Cardiac muscle cell (in vitro differentiated cells and primary cell): ENCODE results near the gene PARN. TPM values are rescaled to one million over a fixed set of nuclear protein-coding genes. Genes with fewer than 3 reads are reported as not detected.
A peak's percentile ranks its signal among the peaks of the same experiment; 100 is the strongest.

Source experiments
- DNase-seq, 2 donors: peaks; one replicate each; pipeline versions ENCODE4 v3.0.0 to v3.0.0-alpha.2; 2010 to 2017; ENCODE audit warnings: low read depth in 1 of 2, low spot score in 1 of 2
- H3K27ac ChIP-seq: fragments of 200-600 bp; sonication (generic); 2 replicates; pipeline ENCODE4 v1.5.1; 2016
- H3K27me3 ChIP-seq: fragments of 200-600 bp; sonication (generic); 2 replicates; pipeline ENCODE4 v1.6.0; 2016; ENCODE audit warnings: control low read depth
- H3K36me3 ChIP-seq: fragments of 200-600 bp; sonication (generic); 2 replicates; pipeline ENCODE4 v1.5.1; 2016; ENCODE audit warnings: control low read depth
- H3K4me1 ChIP-seq: fragments of 200-600 bp; sonication (generic); 2 replicates; pipeline ENCODE4 v1.8.1; 2017; ENCODE audit warnings: low read depth, mild to moderate bottlenecking, mixed run types
- H3K4me3 ChIP-seq: fragments of 200-600 bp; sonication (generic); 2 replicates; pipeline ENCODE4 v1.5.1; 2016; ENCODE audit warnings: mild to moderate bottlenecking
- H3K9me3 ChIP-seq: fragments of 200-600 bp; sonication (generic); 2 replicates; pipeline ENCODE4 v1.5.1; 2017; ENCODE audit warnings: low read depth, mild to moderate bottlenecking, control low read depth
- polyA plus RNA-seq: library from polyadenylated mRNA; unstranded; fragments of >200 nt; fragmentation: Nextera tagmentation; extraction: Ambion mirVana; gene quantifications from 2 replicates; pipeline ENCODE4 v1.2.1, GENCODE V29; 2016
- total RNA-seq: library from RNA; depleted of rRNA; stranded (reverse); fragments of >200 nt; gene quantifications from 2 replicates; pipeline ENCODE4 v1.2.3, GENCODE V29; 2016
- TF ChIP-seq, protein P1 (sequence below): IDR thresholded peaks from 2 replicates; pipeline ENCODE4 v1.5.1; 2012; ENCODE audit warnings: low read depth, mild to moderate bottlenecking, low read length

Gene PARN
- total and polyA plus RNA-seq, 2 experiments from 2014 or later = 22.4 to 36.3 TPM

GRCh38 chr16:14529010-14529669 is 100.9 kb downstream of the PARN start:
- H3K27me3 ChIP-seq = no peaks in the 10 kb centered on the region
- no peak overlapping the region for H3K4me3 ChIP-seq
- peaks cover 14% of the 10 kb centered on the region for H3K4me1 ChIP-seq
- TF ChIP-seq, protein P1, sequence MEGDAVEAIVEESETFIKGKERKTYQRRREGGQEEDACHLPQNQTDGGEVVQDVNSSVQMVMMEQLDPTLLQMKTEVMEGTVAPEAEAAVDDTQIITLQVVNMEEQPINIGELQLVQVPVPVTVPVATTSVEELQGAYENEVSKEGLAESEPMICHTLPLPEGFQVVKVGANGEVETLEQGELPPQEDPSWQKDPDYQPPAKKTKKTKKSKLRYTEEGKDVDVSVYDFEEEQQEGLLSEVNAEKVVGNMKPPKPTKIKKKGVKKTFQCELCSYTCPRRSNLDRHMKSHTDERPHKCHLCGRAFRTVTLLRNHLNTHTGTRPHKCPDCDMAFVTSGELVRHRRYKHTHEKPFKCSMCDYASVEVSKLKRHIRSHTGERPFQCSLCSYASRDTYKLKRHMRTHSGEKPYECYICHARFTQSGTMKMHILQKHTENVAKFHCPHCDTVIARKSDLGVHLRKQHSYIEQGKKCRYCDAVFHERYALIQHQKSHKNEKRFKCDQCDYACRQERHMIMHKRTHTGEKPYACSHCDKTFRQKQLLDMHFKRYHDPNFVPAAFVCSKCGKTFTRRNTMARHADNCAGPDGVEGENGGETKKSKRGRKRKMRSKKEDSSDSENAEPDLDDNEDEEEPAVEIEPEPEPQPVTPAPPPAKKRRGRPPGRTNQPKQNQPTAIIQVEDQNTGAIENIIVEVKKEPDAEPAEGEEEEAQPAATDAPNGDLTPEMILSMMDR = peak; percentile 68
- peak; percentile 81 to 96 for DNase-seq
- no peaks in the 10 kb centered on the region for H3K36me3 ChIP-seq
- no peak overlapping the region for H3K27ac ChIP-seq
- H3K9me3 ChIP-seq = no peaks in the 10 kb centered on the region

GRCh38 chr16:14528306-14528705 is 101.8 kb downstream of the PARN start:
- TF ChIP-seq, protein P1 = no peak
- H3K36me3 ChIP-seq = no peaks in the 10 kb centered on the region
- no peaks in the 10 kb centered on the region for H3K9me3 ChIP-seq
- DNase-seq = no peak
- H3K27me3 ChIP-seq = no peaks in the 10 kb centered on the region
- peaks cover 22% of the 10 kb centered on the region for H3K4me1 ChIP-seq
- no peak overlapping the region for H3K4me3 ChIP-seq
- no peak overlapping the region for H3K27ac ChIP-seq

GRCh38 chr16:14527411-14528044 is 102.5 kb downstream of the PARN start:
- Histone ChIP-seq H3K27ac (no peak overlapping the region), H3K27me3 (no peaks in the 10 kb centered on the region), H3K4me3 (no peak overlapping the region), H3K9me3 (no peaks in the 10 kb centered on the region), H3K36me3 (no peaks in the 10 kb centered on the region), H3K4me1 (peaks cover 23% of the 10 kb centered on the region)
- DNase-seq = peak in 1 of 2 donors; percentile 92
- TF ChIP-seq, protein P1 = no peak

GRCh38 chr16:14525596-14525995 is 104.5 kb downstream of the PARN start:
- no peak overlapping the region for H3K27ac ChIP-seq
- no peaks in the 10 kb centered on the region for H3K27me3 ChIP-seq
- H3K4me1 ChIP-seq = peaks cover 23% of the 10 kb centered on the region
- H3K9me3 ChIP-seq = no peaks in the 10 kb centered on the region
- no peak overlapping the region for H3K4me3 ChIP-seq
- no peak for DNase-seq
- no peaks in the 10 kb centered on the region for H3K36me3 ChIP-seq
- TF ChIP-seq, protein P1 = no peak

- H3K4me3 ChIP-seq = no peak overlapping the region
- TF ChIP-seq, protein P1 = no peak
- H3K9me3 ChIP-seq = no peaks in the 10 kb centered on the region
- DNase-seq = no peak
- no peaks in the 10 kb centered on the region for H3K36me3 ChIP-seq
- peaks cover 23% of the 10 kb centered on the region for H3K4me1 ChIP-seq
- no peaks in the 10 kb centered on the region for H3K27me3 ChIP-seq
- H3K27ac ChIP-seq = no peak overlapping the region
Measured at GRCh38 chr16:14524979-14525378, 105.1 kb downstream of the PARN start.
